ENCODE measurements around the gene ITPR1.

The ITPR1 gene

GRCh38 chr3:4548780-4549179 lies 55.6 kb downstream of the ITPR1 start:
- DNase-seq (ENCODE audit: low read depth) = no peak
- no peak for TF ChIP-seq CTCF (conservative IDR thresholded peaks at IDR 0.05; ENCODE audit: low read depth, low read length)
- no peak overlapping the region for H3K4me3 ChIP-seq (ENCODE audit: low read length)

- no peak for DNase-seq (ENCODE audit: low read depth)
- no peak for TF ChIP-seq CTCF (conservative IDR thresholded peaks at IDR 0.05; ENCODE audit: low read depth, low read length)
- H3K4me3 ChIP-seq (ENCODE audit: low read length) = no peak overlapping the region
Observed at GRCh38 chr3:4549896-4550295, 56.7 kb downstream of the ITPR1 start.

- no peak for TF ChIP-seq CTCF (conservative IDR thresholded peaks at IDR 0.05; ENCODE audit: low read depth, low read length)
- H3K4me3 ChIP-seq (ENCODE audit: low read length) = no peak overlapping the region
- no peak for DNase-seq (ENCODE audit: low read depth)
Observed at GRCh38 chr3:4551051-4551711, 58.0 kb downstream of the ITPR1 start.

GRCh38 chr3:4551794-4552442 lies 58.8 kb downstream of the ITPR1 start:
- TF ChIP-seq CTCF (conservative IDR thresholded peaks at IDR 0.05; ENCODE audit: low read depth, low read length) = no peak
- H3K4me3 ChIP-seq (ENCODE audit: low read length) = no peak overlapping the region
- no peak for DNase-seq (ENCODE audit: low read depth)

GRCh38 chr3:4552811-4553210 lies 59.7 kb downstream of the ITPR1 start:
- no peak overlapping the region for H3K4me3 ChIP-seq (ENCODE audit: low read length)
- TF ChIP-seq CTCF (conservative IDR thresholded peaks at IDR 0.05; ENCODE audit: low read depth, low read length) = no peak
- no peak for DNase-seq (ENCODE audit: low read depth)

GRCh38 chr3:4561661-4562060 lies 68.5 kb downstream of the ITPR1 start:
- TF ChIP-seq CTCF (conservative IDR thresholded peaks at IDR 0.05; ENCODE audit: low read depth, low read length) = no peak
- H3K4me3 ChIP-seq (ENCODE audit: low read length) = no peak overlapping the region
- DNase-seq (ENCODE audit: low read depth) = no peak

- no peak for DNase-seq (ENCODE audit: low read depth)
- no peak for TF ChIP-seq CTCF (conservative IDR thresholded peaks at IDR 0.05; ENCODE audit: low read depth, low read length)
Observed at GRCh38 chr3:4562595-4562994, 69.4 kb downstream of the ITPR1 start.

More at GRCh38 chr3:4562595-4562994, 69.4 kb downstream of the ITPR1 start:
- H3K4me3 ChIP-seq (ENCODE audit: low read length) = no peak overlapping the region
